ENCODE results near the gene ZDHHC20. TPM values are rescaled to one million over a fixed set of nuclear protein-coding genes. Genes with fewer than 3 reads are reported as not detected.

The ZDHHC20 gene
- total and polyA plus RNA-seq, 2 of the 4 experiments (the other 2 are of a cell fraction), result 16.1 to 72.4 TPM

DNA sequence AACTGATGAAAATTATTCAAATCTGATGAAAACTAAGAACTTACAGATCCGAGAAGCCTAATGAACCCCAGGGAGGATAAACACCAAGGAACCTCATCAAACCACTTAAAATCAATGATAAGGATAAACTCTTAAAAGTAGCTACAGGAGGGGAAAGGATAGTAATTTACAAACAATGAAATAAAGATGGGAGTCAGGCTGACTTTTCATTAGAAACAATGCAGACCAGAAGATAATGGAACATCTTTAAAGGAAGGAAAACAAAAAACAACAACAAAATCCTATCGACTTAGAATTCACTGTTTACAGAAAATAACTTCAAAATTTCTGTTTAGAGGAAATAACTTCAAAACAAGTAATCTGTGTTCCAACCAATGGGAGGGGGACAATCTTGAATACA is 73.4 kb downstream of the ZDHHC20 start:
- ChIA-PET POLR2A (ENCODE audit: unreplicated experiment) (no interaction called here), CTCF (interaction anchor here (0.8 kb wide), 1 partner anchor 92 kb away, joined by 3 read pairs; no protein-coding TSS in a partner anchor)

More for the DNA sequence above, 73.4 kb downstream of the ZDHHC20 start:
- intact Hi-C loops (cut with micrococcal nuclease), result no loop called here
- H2AK5ac ChIP-seq (ENCODE audit: low read depth, low read length), result no peak overlapping the region
- in situ Hi-C loops (cut with MboI; ENCODE audit: low sequenced_read_pairs), result no loop called here
- H2AFZ ChIP-seq (replicated peaks; ENCODE audit: low read length, poor library complexity), result no peak overlapping the region
- ATAC-seq (ENCODE audit: low read depth) (no peak), DNase-seq (no peak)
- no peaks in the 10 kb centered on the region for H3K27me3 ChIP-seq (ENCODE audit: control insufficient read depth, insufficient read depth, low read length)
- no peak overlapping the region for H3K18ac ChIP-seq (ENCODE audit: low read depth, low read length)
- H3K23ac ChIP-seq (ENCODE audit: low read depth, low read length), result no peak overlapping the region
- no peak overlapping the region for H3K4ac ChIP-seq (ENCODE audit: low read depth, low read length)
- no peak overlapping the region for H4K5ac ChIP-seq (ENCODE audit: low read depth, low read length)
- no peaks in the 10 kb centered on the region for H3K9me1 ChIP-seq (ENCODE audit: insufficient read depth, low read length)
- H2BK120ac ChIP-seq (ENCODE audit: low read depth, low read length), result no peak overlapping the region
- no peak overlapping the region for H4K8ac ChIP-seq (ENCODE audit: low read depth in 2 of 2, low read length in 2 of 2)
- no peak overlapping the region for H2BK5ac ChIP-seq (ENCODE audit: low read depth, low read length, poor library complexity, severe bottlenecking)
- no peak overlapping the region for H2BK20ac ChIP-seq (ENCODE audit: low read depth, low read length)
- TF ChIP-seq BHLHE40 (IDR thresholded peaks at IDR 0.05; ENCODE audit: low read depth, low read length) (no peak), MAZ (IDR thresholded peaks at IDR 0.05; ENCODE audit: borderline replicate concordance, low read depth, low read length) (no peak), MXI1 (IDR thresholded peaks at IDR 0.05; ENCODE audit: borderline replicate concordance, low read depth, low read length) (no peak)
- TF ChIP-seq, protein P1, sequence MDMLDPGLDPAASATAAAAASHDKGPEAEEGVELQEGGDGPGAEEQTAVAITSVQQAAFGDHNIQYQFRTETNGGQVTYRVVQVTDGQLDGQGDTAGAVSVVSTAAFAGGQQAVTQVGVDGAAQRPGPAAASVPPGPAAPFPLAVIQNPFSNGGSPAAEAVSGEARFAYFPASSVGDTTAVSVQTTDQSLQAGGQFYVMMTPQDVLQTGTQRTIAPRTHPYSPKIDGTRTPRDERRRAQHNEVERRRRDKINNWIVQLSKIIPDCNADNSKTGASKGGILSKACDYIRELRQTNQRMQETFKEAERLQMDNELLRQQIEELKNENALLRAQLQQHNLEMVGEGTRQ (IDR thresholded peaks at IDR 0.05; ENCODE audit: low read depth, low read length), result no peak
- H3K79me1 ChIP-seq (ENCODE audit: low read depth in 1 of 2, low read length in 2 of 2), result no peaks in the 10 kb centered on the region
- H4K20me1 ChIP-seq (ENCODE audit: insufficient read depth, low read length), result no peaks in the 10 kb centered on the region
- H3K56ac ChIP-seq (ENCODE audit: extremely low read depth, insufficient read depth, low read length), result no peak overlapping the region; the same call in 1 of the 2 replicates
- H3K4me2 ChIP-seq (ENCODE audit: low read depth, low read length), result no peak overlapping the region
- peaks cover 3% of the 10 kb centered on the region for H3K36me3 ChIP-seq (ENCODE audit: control insufficient read depth, insufficient read depth, low read length)
- no peak overlapping the region for H3K4me3 ChIP-seq (ENCODE audit: insufficient read depth, low read depth, low read length)
- no CpG with 5 or more reads among the region's 2 CpGs for WGBS, 2 experiments (ENCODE audit: extremely low coverage in 2 of 2, insufficient read length in 1 of 2)
- H2BK15ac ChIP-seq (ENCODE audit: low read depth, low read length), result no peak overlapping the region
- dilution Hi-C loops (cut with HindIII; ENCODE audit: low sequenced_read_pairs, unreplicated experiment), result no loop called here
- H3K4me1 ChIP-seq (ENCODE audit: control insufficient read depth, insufficient read depth, low read length), result no peaks in the 10 kb centered on the region
- H3K14ac ChIP-seq (replicated peaks; ENCODE audit: low read depth, low read length), result no peak overlapping the region
- no peaks in the 10 kb centered on the region for H3K9me3 ChIP-seq (ENCODE audit: control insufficient read depth, insufficient read depth, low read length)
- BruUV-seq (replicated peaks), result no TSS peak
- H4K91ac ChIP-seq (ENCODE audit: insufficient read depth, low read depth, low read length), result no peak overlapping the region
- H2AK9ac ChIP-seq (replicated peaks; ENCODE audit: low read depth, low read length, poor library complexity), result no peak overlapping the region
- no peak overlapping the region for H3K27ac ChIP-seq (ENCODE audit: insufficient read depth, low read length)
- H3K9ac ChIP-seq (ENCODE audit: low read depth, low read length), result no peak overlapping the region
